ENCODE data around the gene CPEB1. TPM values are rescaled to one million over a fixed set of nuclear protein-coding genes. Genes with fewer than 3 reads are reported as not detected.
"Not testable (repeated sequence)": the region's sequence is repeated elsewhere in the genome, so short reads cannot be mapped to it uniquely, and the experiment has no call there.

Gene CPEB1
- total and polyA plus RNA-seq, 8 donors, result 1.3 to 5.0 (median 3.0) TPM

GRCh38 chr15:82530606-82531379 lies 116.4 kb downstream of the CPEB1 start:
- intact Hi-C loops (cut with DNase I), result no loop called here
- Histone ChIP-seq H3K27me3 (no peaks in the 10 kb centered on the region), H3K9me3 (no peaks in the 10 kb centered on the region), H3K4me1 (peaks cover 0 to 6% of the 10 kb centered on the region in 2 donors), H3K27ac (no peak overlapping the region), H3K36me3 (peaks cover 0 to 31% of the 10 kb centered on the region in 2 donors), H3K4me3 (no peak overlapping the region)
- TF ChIP-seq, protein P1, sequence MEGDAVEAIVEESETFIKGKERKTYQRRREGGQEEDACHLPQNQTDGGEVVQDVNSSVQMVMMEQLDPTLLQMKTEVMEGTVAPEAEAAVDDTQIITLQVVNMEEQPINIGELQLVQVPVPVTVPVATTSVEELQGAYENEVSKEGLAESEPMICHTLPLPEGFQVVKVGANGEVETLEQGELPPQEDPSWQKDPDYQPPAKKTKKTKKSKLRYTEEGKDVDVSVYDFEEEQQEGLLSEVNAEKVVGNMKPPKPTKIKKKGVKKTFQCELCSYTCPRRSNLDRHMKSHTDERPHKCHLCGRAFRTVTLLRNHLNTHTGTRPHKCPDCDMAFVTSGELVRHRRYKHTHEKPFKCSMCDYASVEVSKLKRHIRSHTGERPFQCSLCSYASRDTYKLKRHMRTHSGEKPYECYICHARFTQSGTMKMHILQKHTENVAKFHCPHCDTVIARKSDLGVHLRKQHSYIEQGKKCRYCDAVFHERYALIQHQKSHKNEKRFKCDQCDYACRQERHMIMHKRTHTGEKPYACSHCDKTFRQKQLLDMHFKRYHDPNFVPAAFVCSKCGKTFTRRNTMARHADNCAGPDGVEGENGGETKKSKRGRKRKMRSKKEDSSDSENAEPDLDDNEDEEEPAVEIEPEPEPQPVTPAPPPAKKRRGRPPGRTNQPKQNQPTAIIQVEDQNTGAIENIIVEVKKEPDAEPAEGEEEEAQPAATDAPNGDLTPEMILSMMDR (IDR thresholded peaks at IDR 0.05), result peak; percentile 82 to 84
- DNase-seq, result peak; percentile 60 to 83 (median 66)
- ATAC-seq, result peak; percentile 99

DNA sequence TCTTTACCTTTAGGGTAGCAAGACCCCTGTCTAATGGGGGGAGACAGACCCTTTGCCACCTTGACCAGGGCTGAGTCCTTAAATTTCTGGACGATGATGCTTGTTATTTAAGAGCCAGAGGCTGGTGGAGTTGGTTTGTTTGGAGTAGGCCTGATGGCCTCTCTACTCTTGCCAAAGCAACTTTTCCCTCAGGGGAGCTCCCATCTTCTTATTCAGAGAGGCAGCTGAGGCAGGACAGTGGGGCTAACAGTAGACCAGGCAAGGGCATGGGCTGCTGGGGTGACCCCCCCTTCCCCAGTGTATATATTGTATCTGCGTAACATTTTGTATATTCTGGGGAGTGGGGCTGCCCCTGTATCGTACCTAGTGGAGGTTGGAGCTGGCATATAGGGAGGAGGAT lies 117.2 kb downstream of the CPEB1 start:
- DNase-seq, result no peak
- no peak overlapping the region for H3K4me3 ChIP-seq
- H3K4me1 ChIP-seq, result peaks cover 0 to 6% of the 10 kb centered on the region in 2 donors
- intact Hi-C loops (cut with DNase I), result no loop called here
- peaks cover 0 to 24% of the 10 kb centered on the region in 2 donors for H3K36me3 ChIP-seq
- ATAC-seq, result no peak
- TF ChIP-seq, protein P1 (IDR thresholded peaks at IDR 0.05), result no peak
- H3K9me3 ChIP-seq, result no peaks in the 10 kb centered on the region
- H3K27ac ChIP-seq, result no peak overlapping the region
- no peaks in the 10 kb centered on the region for H3K27me3 ChIP-seq

DNA sequence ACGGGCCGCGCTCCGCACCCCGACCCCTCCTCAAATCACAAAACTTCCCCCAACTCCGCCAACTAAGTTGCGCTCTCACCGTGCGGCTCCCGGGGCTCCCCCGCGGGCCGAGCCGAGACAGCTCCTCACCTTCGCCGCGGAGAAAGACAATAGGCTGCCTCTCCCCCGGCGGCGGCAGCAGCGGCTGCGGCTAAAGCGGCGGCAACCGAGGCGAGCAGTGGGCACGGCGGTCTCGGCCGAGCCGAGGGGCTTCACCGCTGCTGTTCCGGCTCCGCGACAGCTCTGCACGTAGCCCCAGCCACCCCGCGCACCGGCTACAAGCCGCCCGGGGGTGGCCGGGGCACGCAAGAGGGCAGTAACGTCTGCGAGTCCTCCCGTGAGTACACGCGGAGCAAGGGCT lies 133.6 kb downstream of the CPEB1 start:
- H3K36me3 ChIP-seq; H3K27me3 ChIP-seq; ATAC-seq; H3K27ac ChIP-seq; H3K4me1 ChIP-seq; H3K9me3 ChIP-seq; DNase-seq; intact Hi-C loops (cut with DNase I); H3K4me3 ChIP-seq: not testable (repeated sequence)

- H3K36me3 ChIP-seq; H3K4me3 ChIP-seq; H3K27ac ChIP-seq; intact Hi-C loops (cut with DNase I); H3K27me3 ChIP-seq; H3K4me1 ChIP-seq; ATAC-seq; H3K9me3 ChIP-seq; DNase-seq: not testable (repeated sequence)
These were observed 139.5 kb downstream of the CPEB1 start for GRCh38 chr15:82507693-82508092.

DNA sequence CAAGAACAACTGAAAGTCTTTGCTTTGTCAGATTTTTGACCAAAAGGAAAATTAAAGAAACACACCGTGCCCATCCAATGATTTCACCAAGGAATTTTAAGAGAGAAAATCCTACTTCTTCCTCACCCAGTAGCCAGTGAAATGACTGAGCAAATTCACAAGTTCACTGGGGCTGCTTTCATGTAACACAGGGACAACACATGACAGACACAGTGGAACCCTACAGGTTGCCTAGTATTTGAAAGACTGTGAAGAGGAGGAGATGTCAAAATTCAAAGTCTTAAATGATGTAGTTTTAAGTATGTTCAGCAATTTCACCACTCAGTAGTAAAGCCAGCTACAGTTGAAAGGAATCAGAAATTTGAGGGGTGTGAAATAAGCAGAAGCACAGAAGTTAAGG lies 140.1 kb downstream of the CPEB1 start:
- H3K27me3 ChIP-seq; DNase-seq; H3K9me3 ChIP-seq; H3K27ac ChIP-seq; H3K4me1 ChIP-seq; H3K4me3 ChIP-seq; H3K36me3 ChIP-seq; intact Hi-C loops (cut with DNase I); ATAC-seq: not testable (repeated sequence)

GRCh38 chr15:82505842-82506241 lies 141.3 kb downstream of the CPEB1 start:
- H3K4me3 ChIP-seq; H3K27me3 ChIP-seq; H3K4me1 ChIP-seq; H3K27ac ChIP-seq; intact Hi-C loops (cut with DNase I); DNase-seq; H3K36me3 ChIP-seq; H3K9me3 ChIP-seq: not testable (repeated sequence)
- ATAC-seq, result peak; percentile 42

DNA sequence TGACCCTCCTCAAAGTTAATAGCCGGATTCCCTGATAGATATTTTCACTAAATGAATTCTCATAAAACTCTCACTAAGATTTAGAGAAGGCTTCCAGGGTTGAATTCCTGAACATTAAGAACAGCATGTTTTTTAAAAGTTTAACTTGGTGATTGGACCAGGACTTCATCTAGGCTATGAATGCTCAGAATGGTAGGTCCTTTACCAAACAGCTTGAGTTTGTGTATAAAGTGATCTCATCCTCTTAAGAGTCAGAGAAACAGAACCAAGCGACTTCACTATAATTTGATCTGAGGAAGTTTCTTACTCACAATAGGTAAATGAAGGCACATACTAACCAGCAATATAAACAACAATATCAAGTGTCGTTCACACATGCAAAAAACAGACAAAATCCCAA lies 143.1 kb downstream of the CPEB1 start:
- H3K27ac ChIP-seq; H3K27me3 ChIP-seq; DNase-seq; H3K36me3 ChIP-seq; H3K9me3 ChIP-seq; intact Hi-C loops (cut with DNase I); H3K4me3 ChIP-seq; H3K4me1 ChIP-seq: not testable (repeated sequence)
- ATAC-seq, result peak; percentile 78

- H3K36me3 ChIP-seq; H3K27me3 ChIP-seq; H3K4me3 ChIP-seq; H3K9me3 ChIP-seq; H3K27ac ChIP-seq; DNase-seq; intact Hi-C loops (cut with DNase I); H3K4me1 ChIP-seq: not testable (repeated sequence)
- ATAC-seq, result peak; percentile 83
These were observed 144.3 kb downstream of the CPEB1 start for GRCh38 chr15:82502700-82503339.

GRCh38 chr15:82500772-82501171 lies 146.4 kb downstream of the CPEB1 start:
- H3K27ac ChIP-seq; ATAC-seq; H3K4me3 ChIP-seq; intact Hi-C loops (cut with DNase I); DNase-seq; H3K9me3 ChIP-seq; H3K4me1 ChIP-seq; H3K36me3 ChIP-seq; H3K27me3 ChIP-seq: not testable (repeated sequence)

GRCh38 chr15:82497978-82498377 lies 149.2 kb downstream of the CPEB1 start:
- intact Hi-C loops (cut with DNase I); H3K36me3 ChIP-seq; H3K4me1 ChIP-seq; H3K9me3 ChIP-seq; H3K4me3 ChIP-seq; H3K27ac ChIP-seq; DNase-seq; H3K27me3 ChIP-seq: not testable (repeated sequence)
- peak; percentile 67 for ATAC-seq
